ENCODE measurements around the gene ABCC4. TPM values are rescaled to one million over a fixed set of nuclear protein-coding genes. Genes with fewer than 3 reads are reported as not detected.

ABCC4 gene
- polyA plus RNA-seq, 1 donor from 2014 or later = 2.4 TPM

DNA sequence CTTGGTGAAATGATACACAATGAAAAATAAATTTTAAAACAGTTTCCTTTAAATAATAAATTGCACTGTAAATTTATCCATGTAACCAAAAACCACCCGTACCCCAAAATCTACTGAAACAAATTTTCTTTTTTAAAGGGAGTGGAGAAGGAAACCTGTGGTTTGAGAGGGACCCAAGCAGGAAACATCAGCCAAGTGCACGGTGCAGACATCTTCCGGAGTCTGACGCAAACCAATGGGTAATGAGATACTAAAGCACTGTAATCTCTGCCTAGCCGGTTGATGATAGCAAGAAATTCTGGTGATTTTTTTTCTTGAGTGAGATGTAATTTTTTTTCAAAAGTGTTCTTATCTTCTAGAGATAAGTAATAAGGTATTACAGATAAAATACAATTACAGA is 115.4 kb downstream of the ABCC4 start:
- Histone ChIP-seq H3K27ac (ENCODE audit: low read length) (peak overlapping the region; percentile 10), H3K9me3 (ENCODE audit: low read length) (peaks cover 3% of the 10 kb centered on the region), H4K20me1 (ENCODE audit: insufficient read depth) (no peaks in the 10 kb centered on the region), H3F3A (ENCODE audit: insufficient read depth, low read length, poor library complexity, severe bottlenecking) (no peaks in the 10 kb centered on the region), H2AFZ (ENCODE audit: low read depth, low read length) (no peak overlapping the region), H3K4me2 (ENCODE audit: low read length) (no peak overlapping the region), H3K27me3 (ENCODE audit: insufficient read depth, low read depth, low read length) (no peaks in the 10 kb centered on the region), H3K9ac (ENCODE audit: low read length) (no peak overlapping the region), H3K4me3 (ENCODE audit: low read length) (no peak overlapping the region), H3K79me2 (replicated peaks; ENCODE audit: insufficient read depth, low read length) (no peaks in the 10 kb centered on the region), H3K36me3 (ENCODE audit: insufficient read depth, low read length) (no peaks in the 10 kb centered on the region), H3K9me2 (ENCODE audit: insufficient read depth, low read length) (no peaks in the 10 kb centered on the region)
- no peak for TF ChIP-seq MXI1 (conservative IDR thresholded peaks at IDR 0.05; ENCODE audit: poor library complexity, severe bottlenecking)
- TF ChIP-seq RAD21 (conservative IDR thresholded peaks at IDR 0.05) = no peak

DNA sequence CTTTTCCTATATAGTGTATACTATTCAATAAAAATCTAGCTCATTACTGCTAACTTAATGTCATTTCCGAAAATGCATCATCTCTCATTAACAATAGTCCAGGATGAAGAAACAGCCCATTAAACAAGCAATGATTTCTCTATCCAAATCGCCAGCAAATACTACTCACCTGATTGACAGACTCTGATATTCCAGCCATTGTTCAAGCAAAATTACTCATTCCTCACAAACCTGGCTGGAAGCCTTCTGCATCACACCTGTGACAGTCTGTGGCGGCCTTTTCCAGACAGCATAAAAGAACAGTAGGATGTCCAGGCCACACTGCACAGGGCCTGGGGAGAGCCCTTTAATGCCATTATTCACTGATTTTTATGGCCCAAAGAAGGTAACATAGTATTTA is 115.9 kb downstream of the ABCC4 start:
- Histone ChIP-seq H3K9me3 (ENCODE audit: low read length) (peaks cover 3% of the 10 kb centered on the region), H3K27ac (ENCODE audit: low read length) (peak overlapping the region; percentile 10), H2AFZ (ENCODE audit: low read depth, low read length) (no peak overlapping the region), H3K9me2 (ENCODE audit: insufficient read depth, low read length) (no peaks in the 10 kb centered on the region), H3K27me3 (ENCODE audit: insufficient read depth, low read depth, low read length) (no peaks in the 10 kb centered on the region), H3K9ac (ENCODE audit: low read length) (no peak overlapping the region), H4K20me1 (ENCODE audit: insufficient read depth) (no peaks in the 10 kb centered on the region), H3K4me3 (ENCODE audit: low read length) (no peak overlapping the region), H3K4me2 (ENCODE audit: low read length) (no peak overlapping the region), H3F3A (ENCODE audit: insufficient read depth, low read length, poor library complexity, severe bottlenecking) (no peaks in the 10 kb centered on the region), H3K36me3 (ENCODE audit: insufficient read depth, low read length) (no peaks in the 10 kb centered on the region), H3K79me2 (replicated peaks; ENCODE audit: insufficient read depth, low read length) (no peaks in the 10 kb centered on the region)
- TF ChIP-seq RAD21 (conservative IDR thresholded peaks at IDR 0.05) (no peak), MXI1 (conservative IDR thresholded peaks at IDR 0.05; ENCODE audit: poor library complexity, severe bottlenecking) (no peak), POLR2AphosphoS5 (IDR thresholded peaks at IDR 0.05) (peak; percentile 18), EP300 (conservative IDR thresholded peaks at IDR 0.05; ENCODE audit: poor library complexity, severe bottlenecking) (peak; percentile 48), EZH2 (IDR thresholded peaks at IDR 0.05; ENCODE audit: borderline replicate concordance, insufficient read depth, low read length, poor library complexity, severe bottlenecking) (no peak), TAF1 (IDR thresholded peaks at IDR 0.05; ENCODE audit: low read depth) (no peak), SMC3 (conservative IDR thresholded peaks at IDR 0.05; ENCODE audit: poor library complexity) (peak; percentile 16)
- TF ChIP-seq, protein P1, sequence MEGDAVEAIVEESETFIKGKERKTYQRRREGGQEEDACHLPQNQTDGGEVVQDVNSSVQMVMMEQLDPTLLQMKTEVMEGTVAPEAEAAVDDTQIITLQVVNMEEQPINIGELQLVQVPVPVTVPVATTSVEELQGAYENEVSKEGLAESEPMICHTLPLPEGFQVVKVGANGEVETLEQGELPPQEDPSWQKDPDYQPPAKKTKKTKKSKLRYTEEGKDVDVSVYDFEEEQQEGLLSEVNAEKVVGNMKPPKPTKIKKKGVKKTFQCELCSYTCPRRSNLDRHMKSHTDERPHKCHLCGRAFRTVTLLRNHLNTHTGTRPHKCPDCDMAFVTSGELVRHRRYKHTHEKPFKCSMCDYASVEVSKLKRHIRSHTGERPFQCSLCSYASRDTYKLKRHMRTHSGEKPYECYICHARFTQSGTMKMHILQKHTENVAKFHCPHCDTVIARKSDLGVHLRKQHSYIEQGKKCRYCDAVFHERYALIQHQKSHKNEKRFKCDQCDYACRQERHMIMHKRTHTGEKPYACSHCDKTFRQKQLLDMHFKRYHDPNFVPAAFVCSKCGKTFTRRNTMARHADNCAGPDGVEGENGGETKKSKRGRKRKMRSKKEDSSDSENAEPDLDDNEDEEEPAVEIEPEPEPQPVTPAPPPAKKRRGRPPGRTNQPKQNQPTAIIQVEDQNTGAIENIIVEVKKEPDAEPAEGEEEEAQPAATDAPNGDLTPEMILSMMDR (IDR thresholded peaks at IDR 0.05; ENCODE audit: poor library complexity, severe bottlenecking) = peak; percentile 15

DNA sequence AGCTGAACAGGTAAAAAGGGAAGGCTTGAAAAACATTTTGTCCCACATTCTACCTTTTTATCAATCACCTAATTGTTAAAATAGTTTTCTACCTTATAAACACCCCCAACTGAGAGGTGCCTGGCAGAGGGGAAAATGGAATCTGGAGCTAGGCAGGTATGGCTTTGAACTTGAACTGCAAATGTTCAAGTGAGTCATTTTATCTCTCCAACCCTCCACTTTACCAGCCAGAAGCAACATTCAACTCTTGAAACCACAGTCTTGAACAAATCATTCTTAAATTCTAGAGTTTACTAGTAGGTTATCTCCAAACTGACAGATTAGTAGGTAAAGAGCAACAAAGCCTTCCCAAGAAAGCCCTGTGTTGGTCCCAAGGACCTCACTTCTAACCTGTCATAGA is 116.9 kb downstream of the ABCC4 start:
- Histone ChIP-seq H2AFZ (ENCODE audit: low read depth, low read length) (no peak overlapping the region), H3K9ac (ENCODE audit: low read length) (no peak overlapping the region), H3K9me2 (ENCODE audit: insufficient read depth, low read length) (no peaks in the 10 kb centered on the region), H3K36me3 (ENCODE audit: insufficient read depth, low read length) (no peaks in the 10 kb centered on the region), H3K79me2 (replicated peaks; ENCODE audit: insufficient read depth, low read length) (no peaks in the 10 kb centered on the region), H3F3A (ENCODE audit: insufficient read depth, low read length, poor library complexity, severe bottlenecking) (no peaks in the 10 kb centered on the region), H3K27ac (ENCODE audit: low read length) (no peak overlapping the region), H3K27me3 (ENCODE audit: insufficient read depth, low read depth, low read length) (no peaks in the 10 kb centered on the region), H3K4me3 (ENCODE audit: low read length) (no peak overlapping the region), H3K4me2 (ENCODE audit: low read length) (no peak overlapping the region), H4K20me1 (ENCODE audit: insufficient read depth) (no peaks in the 10 kb centered on the region), H3K9me3 (ENCODE audit: low read length) (peaks cover 3% of the 10 kb centered on the region)
- TF ChIP-seq TAF1 (IDR thresholded peaks at IDR 0.05; ENCODE audit: low read depth) = no peak
- TF ChIP-seq, protein P2, sequence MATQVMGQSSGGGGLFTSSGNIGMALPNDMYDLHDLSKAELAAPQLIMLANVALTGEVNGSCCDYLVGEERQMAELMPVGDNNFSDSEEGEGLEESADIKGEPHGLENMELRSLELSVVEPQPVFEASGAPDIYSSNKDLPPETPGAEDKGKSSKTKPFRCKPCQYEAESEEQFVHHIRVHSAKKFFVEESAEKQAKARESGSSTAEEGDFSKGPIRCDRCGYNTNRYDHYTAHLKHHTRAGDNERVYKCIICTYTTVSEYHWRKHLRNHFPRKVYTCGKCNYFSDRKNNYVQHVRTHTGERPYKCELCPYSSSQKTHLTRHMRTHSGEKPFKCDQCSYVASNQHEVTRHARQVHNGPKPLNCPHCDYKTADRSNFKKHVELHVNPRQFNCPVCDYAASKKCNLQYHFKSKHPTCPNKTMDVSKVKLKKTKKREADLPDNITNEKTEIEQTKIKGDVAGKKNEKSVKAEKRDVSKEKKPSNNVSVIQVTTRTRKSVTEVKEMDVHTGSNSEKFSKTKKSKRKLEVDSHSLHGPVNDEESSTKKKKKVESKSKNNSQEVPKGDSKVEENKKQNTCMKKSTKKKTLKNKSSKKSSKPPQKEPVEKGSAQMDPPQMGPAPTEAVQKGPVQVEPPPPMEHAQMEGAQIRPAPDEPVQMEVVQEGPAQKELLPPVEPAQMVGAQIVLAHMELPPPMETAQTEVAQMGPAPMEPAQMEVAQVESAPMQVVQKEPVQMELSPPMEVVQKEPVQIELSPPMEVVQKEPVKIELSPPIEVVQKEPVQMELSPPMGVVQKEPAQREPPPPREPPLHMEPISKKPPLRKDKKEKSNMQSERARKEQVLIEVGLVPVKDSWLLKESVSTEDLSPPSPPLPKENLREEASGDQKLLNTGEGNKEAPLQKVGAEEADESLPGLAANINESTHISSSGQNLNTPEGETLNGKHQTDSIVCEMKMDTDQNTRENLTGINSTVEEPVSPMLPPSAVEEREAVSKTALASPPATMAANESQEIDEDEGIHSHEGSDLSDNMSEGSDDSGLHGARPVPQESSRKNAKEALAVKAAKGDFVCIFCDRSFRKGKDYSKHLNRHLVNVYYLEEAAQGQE (IDR thresholded peaks at IDR 0.05; ENCODE audit: borderline replicate concordance) = no peak
- no peak for TF ChIP-seq EP300 (conservative IDR thresholded peaks at IDR 0.05; ENCODE audit: poor library complexity, severe bottlenecking)
- no peak for TF ChIP-seq RAD21 (conservative IDR thresholded peaks at IDR 0.05)
- TF ChIP-seq, protein P1 (IDR thresholded peaks at IDR 0.05; ENCODE audit: poor library complexity, severe bottlenecking) = no peak
- no peak for TF ChIP-seq EZH2 (IDR thresholded peaks at IDR 0.05; ENCODE audit: borderline replicate concordance, insufficient read depth, low read length, poor library complexity, severe bottlenecking)
- no peak for TF ChIP-seq MXI1 (conservative IDR thresholded peaks at IDR 0.05; ENCODE audit: poor library complexity, severe bottlenecking)
- no peak for TF ChIP-seq POLR2AphosphoS5 (IDR thresholded peaks at IDR 0.05)
- TF ChIP-seq SMC3 (conservative IDR thresholded peaks at IDR 0.05; ENCODE audit: poor library complexity) = no peak

Data from neural cell (in vitro differentiated cells).